Common myeloid progenitor, CD34-positive (primary cell): ENCODE measurements around the gene MAGEA2B.
"Not testable (repeated sequence)": the region's sequence is repeated elsewhere in the genome, so short reads cannot be mapped to it uniquely, and the experiment has no call there.

Experiments
- CTCF ChIA-PET: fragments of 350-600 bp; sonication (Branson Sonifier 250); formaldehyde crosslinking; loops from one replicate; lab custom pipeline; 2021; ENCODE audit warnings: antibody characterized with exemption; lab: Charles Lee
- POLR2A ChIA-PET: fragments of 350-600 bp; sonication (Branson Sonifier 250); formaldehyde crosslinking; loops from one replicate; lab custom pipeline; 2021; ENCODE audit warnings: antibody characterized with exemption; lab: Charles Lee
- DNase-seq, 3 donors: peaks; one replicate each; pipeline versions ENCODE4 v3.0.0 to v3.0.0-alpha.2; 2013
- H3K27ac ChIP-seq, 2 experiments: 1 replicate in 1 of 2; 2 replicates in 1 of 2; pipeline ENCODE4 v1.7.0; 2013; ENCODE audit warnings: inconsistent platforms in 2 of 2, low read length in 2 of 2, mild to moderate bottlenecking in 2 of 2, low read depth in 1 of 2, moderate library complexity in 1 of 2; ENCODE audit not compliant: severe bottlenecking in 2 of 2, insufficient read depth in 1 of 2, poor library complexity in 1 of 2
- H3K27me3 ChIP-seq, 5 experiments: replicated peaks in 2 of 5; 1 replicate in 3 of 5; 2 replicates in 2 of 5; pipeline versions ENCODE4 v1.6.1 to v1.7.0; 2013; ENCODE audit warnings: low read length in 4 of 5, mild to moderate bottlenecking in 2 of 5, moderate library complexity in 2 of 5, inconsistent platforms in 1 of 5; ENCODE audit not compliant: insufficient read depth in 5 of 5, control insufficient read depth in 4 of 5
- H3K36me3 ChIP-seq, 4 experiments: 1 replicate in 2 of 4; 2 replicates in 2 of 4; pipeline versions ENCODE4 v1.6.1 to v1.7.0; 2013; ENCODE audit warnings: low read length in 3 of 4, control low read depth in 1 of 4, mild to moderate bottlenecking in 1 of 4; ENCODE audit not compliant: control insufficient read depth in 4 of 4, insufficient read depth in 4 of 4
- H3K4me1 ChIP-seq, 4 experiments: 1 replicate in 3 of 4; 2 replicates in 1 of 4; pipeline versions ENCODE4 v1.6.1 to v1.7.1; 2013; ENCODE audit warnings: low read length in 3 of 4, mild to moderate bottlenecking in 3 of 4, control low read depth in 1 of 4, inconsistent platforms in 1 of 4, moderate library complexity in 1 of 4; ENCODE audit not compliant: control insufficient read depth in 4 of 4, insufficient read depth in 4 of 4; ENCODE audit errors: control extremely low read depth in 1 of 4
- H3K4me3 ChIP-seq, 7 experiments: 1 replicate in 4 of 7; 2 replicates in 3 of 7; pipeline versions ENCODE4 v1.5.1 to v1.7.0; 2013; ENCODE audit warnings: mild to moderate bottlenecking in 7 of 7, low read length in 6 of 7, moderate library complexity in 6 of 7, inconsistent platforms in 2 of 7, low read depth in 2 of 7, control low read depth in 1 of 7; ENCODE audit not compliant: insufficient read depth in 4 of 7, control insufficient read depth in 1 of 7; ENCODE audit errors: extremely low read depth in 1 of 7
- H3K9me3 ChIP-seq, 5 experiments: 1 replicate in 4 of 5; 2 replicates in 1 of 5; pipeline versions ENCODE4 v1.6.1 to v1.7.1; 2013; ENCODE audit warnings: low read length in 4 of 5, mild to moderate bottlenecking in 2 of 5, inconsistent platforms in 1 of 5, low read depth in 1 of 5, moderate library complexity in 1 of 5; ENCODE audit not compliant: control insufficient read depth in 4 of 5, insufficient read depth in 2 of 5; ENCODE audit errors: control extremely low read depth in 1 of 5
- WGBS: methylation state at CpG from one replicate; pipeline ENCODE4 v1.1.5; 2013; ENCODE audit not compliant: insufficient coverage; 5-methylcytosine and 5-hydroxymethylcytosine counted together

Gene MAGEA2B

GRCh38 chrX:152706500-152706899 lies 7.9 kb upstream of the MAGEA2B start:
- CTCF ChIA-PET, DNase-seq, H3K9me3 ChIP-seq, H3K4me1 ChIP-seq, H3K36me3 ChIP-seq, H3K27ac ChIP-seq, H3K27me3 ChIP-seq, POLR2A ChIA-PET, H3K4me3 ChIP-seq: not testable (repeated sequence)
- WGBS: 87% methylated on average over 2 of the region's 7 CpGs

GRCh38 chrX:152709173-152709572 lies 5.3 kb upstream of the MAGEA2B start, which contains the start of gene CSAG2:
Gene CSAG2, minus strand, starts transcription at chrX:152709273. Its CDS starts 161 bp downstream, at chrX:152709112.
- H3K36me3 ChIP-seq, CTCF ChIA-PET, H3K4me1 ChIP-seq, H3K27me3 ChIP-seq, POLR2A ChIA-PET, H3K9me3 ChIP-seq, H3K4me3 ChIP-seq, H3K27ac ChIP-seq, DNase-seq: not testable (repeated sequence)
- no CpG with 5 or more reads among the region's 2 CpGs for WGBS

- H3K9me3 ChIP-seq, POLR2A ChIA-PET, H3K4me1 ChIP-seq, H3K27me3 ChIP-seq, H3K27ac ChIP-seq, CTCF ChIA-PET, H3K36me3 ChIP-seq, DNase-seq, H3K4me3 ChIP-seq: not testable (repeated sequence)
- no CpG with 5 or more reads among the region's 5 CpGs for WGBS
Measured at GRCh38 chrX:152713195-152713594, 1.2 kb upstream of the MAGEA2B start.

GRCh38 chrX:152725409-152725808 lies 11.0 kb downstream of the MAGEA2B start:
- POLR2A ChIA-PET: no interaction called here
- Histone ChIP-seq H3K27me3 (no peaks in the 10 kb centered on the region), H3K36me3 (no peaks in the 10 kb centered on the region), H3K27ac (no peak overlapping the region), H3K4me1 (no peaks in the 10 kb centered on the region), H3K9me3 (peaks cover 0 to 1% (median 0%) of the 10 kb centered on the region in 5 experiments), H3K4me3 (no peak overlapping the region)
- DNase-seq: no peak
- 84% methylated on average over 6 of the region's 7 CpGs for whole genome bisulfite sequencing
- CTCF ChIA-PET: no interaction called here

- no peaks in the 10 kb centered on the region for H3K36me3 ChIP-seq
- no peaks in the 10 kb centered on the region for H3K4me1 ChIP-seq
- POLR2A ChIA-PET: no interaction called here
- H3K4me3 ChIP-seq: no peak within 1 kb of the TSS
- CTCF ChIA-PET: no interaction called here
- no peak within 1 kb of the TSS for H3K27ac ChIP-seq
- DNase-seq: no peak
- peaks cover 0 to 3% (median 0%) of the 10 kb centered on the region in 5 experiments for H3K27me3 ChIP-seq
- WGBS: 92% methylated on average over 2 of the region's 21 CpGs
- H3K9me3 ChIP-seq: peaks cover 0 to 3% (median 0%) of the 10 kb centered on the region in 5 experiments
Measured at GRCh38 chrX:152733261-152733975, 19.0 kb downstream of the MAGEA2B start, which contains the start of the genes CSAG1 and MAGEA12. Gene CSAG1, minus strand, starts transcription at chrX:152733721. Its CDS starts 1,261 bp downstream, at chrX:152732460. Gene MAGEA12, plus strand, starts transcription at chrX:152733757. Its CDS starts 2,405 bp downstream, at chrX:152736162.

GRCh38 chrX:152734143-152734858 lies 19.9 kb downstream of the MAGEA2B start:
- H3K9me3 ChIP-seq, H3K4me1 ChIP-seq, H3K4me3 ChIP-seq, H3K27ac ChIP-seq, H3K27me3 ChIP-seq, H3K36me3 ChIP-seq, POLR2A ChIA-PET, DNase-seq: not testable (repeated sequence)
- CTCF ChIA-PET: interaction anchor here (0.6 kb wide), 1 partner anchor 979 kb away, joined by 3 read pairs; no protein-coding TSS in a partner anchor
- 92% methylated on average over 18 of the region's 22 CpGs for WGBS

GRCh38 chrX:152735101-152735500 lies 20.7 kb downstream of the MAGEA2B start:
- CTCF ChIA-PET: interaction anchor here (0.6 kb wide), 1 partner anchor 980 kb away, joined by 3 read pairs; no protein-coding TSS in a partner anchor
- Histone ChIP-seq H3K27me3 (peaks cover 0 to 3% (median 0%) of the 10 kb centered on the region in 5 experiments), H3K4me3 (no peak overlapping the region), H3K9me3 (peaks cover 0 to 3% (median 0%) of the 10 kb centered on the region in 5 experiments), H3K27ac (no peak overlapping the region), H3K36me3 (no peaks in the 10 kb centered on the region), H3K4me1 (no peaks in the 10 kb centered on the region)
- POLR2A ChIA-PET: no interaction called here
- DNase-seq: no peak
- 73% methylated on average over 2 of the region's 2 CpGs for WGBS
